ENCODE results near the gene CHAF1B. TPM values are rescaled to one million over a fixed set of nuclear protein-coding genes. Genes with fewer than 3 reads are reported as not detected.

Gene CHAF1B
- total RNA-seq, 2 experiments from 2014 or later = 4.5 to 4.8 TPM

DNA sequence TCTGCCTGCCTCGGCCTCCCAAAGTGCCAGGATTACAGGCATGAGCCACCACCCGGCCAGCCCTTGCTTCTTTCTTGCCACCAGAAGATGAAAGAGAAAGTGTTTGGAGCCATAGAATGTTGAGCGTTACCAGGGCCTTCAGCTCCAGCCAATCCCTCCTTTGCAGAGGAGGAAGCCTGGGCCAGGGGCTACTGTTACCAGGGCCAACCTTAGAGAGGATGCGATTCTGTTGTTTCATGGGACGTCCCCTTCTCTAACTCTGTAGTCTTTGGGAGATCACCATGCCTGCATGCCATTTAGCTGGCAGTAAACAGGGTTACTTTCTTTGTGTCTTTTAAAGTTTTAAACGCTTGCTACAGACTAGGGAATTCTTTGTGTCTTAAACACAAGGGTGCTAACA lies 49.0 kb downstream of the CHAF1B start:
- Histone ChIP-seq H3K27me3 (ENCODE audit: control insufficient read depth in 1 of 2, insufficient read depth in 2 of 2, low read length in 2 of 2) (no peaks in the 10 kb centered on the region), H3K36me3 (ENCODE audit: insufficient read depth, low read length) (no peaks in the 10 kb centered on the region), H3K4me1 (ENCODE audit: insufficient read depth, low read length) (peaks cover 8% of the 10 kb centered on the region), H3K27ac (ENCODE audit: low read depth in 1 of 2, low read length in 2 of 2) (no peak overlapping the region), H3K9me3 (ENCODE audit: control insufficient read depth in 1 of 2, insufficient read depth in 1 of 2, low read length in 2 of 2) (peaks cover 0 to 6% of the 10 kb centered on the region in 2 experiments), H3K4me3 (ENCODE audit: low read length) (no peak overlapping the region)
- no peak for ATAC-seq (ENCODE audit: poor library complexity)
- Mint-ChIP-seq H3K4me3 (no peak overlapping the region), H3K4me1 (ENCODE audit: low read depth) (peaks cover 12% of the 10 kb centered on the region), H3K27me3 (peaks cover 36% of the 10 kb centered on the region), H3K27ac (no peak overlapping the region), H3K9me3 (no peaks in the 10 kb centered on the region), H3K36me3 (ENCODE audit: low read depth) (no peaks in the 10 kb centered on the region)
- DNase-seq = no peak
- ChIA-PET CTCF (no interaction called here), POLR2A (no interaction called here)
- intact Hi-C loops (cut with DNase I, micrococcal nuclease) = no loop called here
- TF ChIP-seq, protein P1, sequence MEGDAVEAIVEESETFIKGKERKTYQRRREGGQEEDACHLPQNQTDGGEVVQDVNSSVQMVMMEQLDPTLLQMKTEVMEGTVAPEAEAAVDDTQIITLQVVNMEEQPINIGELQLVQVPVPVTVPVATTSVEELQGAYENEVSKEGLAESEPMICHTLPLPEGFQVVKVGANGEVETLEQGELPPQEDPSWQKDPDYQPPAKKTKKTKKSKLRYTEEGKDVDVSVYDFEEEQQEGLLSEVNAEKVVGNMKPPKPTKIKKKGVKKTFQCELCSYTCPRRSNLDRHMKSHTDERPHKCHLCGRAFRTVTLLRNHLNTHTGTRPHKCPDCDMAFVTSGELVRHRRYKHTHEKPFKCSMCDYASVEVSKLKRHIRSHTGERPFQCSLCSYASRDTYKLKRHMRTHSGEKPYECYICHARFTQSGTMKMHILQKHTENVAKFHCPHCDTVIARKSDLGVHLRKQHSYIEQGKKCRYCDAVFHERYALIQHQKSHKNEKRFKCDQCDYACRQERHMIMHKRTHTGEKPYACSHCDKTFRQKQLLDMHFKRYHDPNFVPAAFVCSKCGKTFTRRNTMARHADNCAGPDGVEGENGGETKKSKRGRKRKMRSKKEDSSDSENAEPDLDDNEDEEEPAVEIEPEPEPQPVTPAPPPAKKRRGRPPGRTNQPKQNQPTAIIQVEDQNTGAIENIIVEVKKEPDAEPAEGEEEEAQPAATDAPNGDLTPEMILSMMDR (IDR thresholded peaks at IDR 0.05) = no peak

DNA sequence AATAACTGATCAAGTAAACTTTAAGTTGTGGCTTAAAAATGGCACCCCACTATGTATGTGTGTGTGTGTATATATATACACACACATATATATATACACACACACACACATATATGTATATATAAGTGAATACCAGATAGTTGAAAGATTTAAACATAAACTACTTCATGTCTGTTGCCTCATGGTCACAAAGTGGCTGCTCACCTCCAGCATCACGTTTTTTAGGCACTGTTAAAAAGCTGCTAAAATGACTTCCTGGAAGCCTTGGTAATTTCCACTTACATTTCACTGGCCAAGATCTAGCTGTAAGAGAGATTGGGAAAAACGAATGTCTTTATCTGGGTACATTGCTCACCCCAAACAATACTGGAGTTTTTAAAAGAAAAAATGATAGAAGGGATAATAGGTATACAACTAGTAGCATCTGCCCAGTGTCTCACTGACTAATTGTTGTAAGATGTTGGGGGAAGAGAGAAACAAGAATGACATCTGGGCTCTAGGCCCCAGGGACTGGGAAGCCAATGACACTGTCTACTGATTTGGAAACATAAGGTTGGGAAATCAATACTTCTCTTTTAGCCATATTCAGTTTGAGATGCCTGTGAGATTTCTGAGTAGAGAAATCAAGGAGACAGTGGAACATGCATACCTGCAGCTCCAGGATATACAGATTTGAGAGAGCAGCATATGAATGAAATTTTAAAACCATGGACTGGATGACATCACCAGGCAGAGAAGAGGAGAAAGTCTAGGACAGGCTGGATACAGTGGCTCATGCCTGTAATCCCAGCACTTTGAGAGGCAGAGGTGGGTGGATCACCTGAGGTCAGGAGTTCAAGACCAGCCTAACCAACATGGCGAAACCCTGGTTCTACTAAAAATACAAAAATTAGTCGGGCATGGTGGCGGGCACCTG lies 51.9 kb downstream of the CHAF1B start:
- TF ChIP-seq, protein P1 (IDR thresholded peaks at IDR 0.05) = no peak
- Histone ChIP-seq H3K4me1 (ENCODE audit: insufficient read depth, low read length) (no peaks in the 10 kb centered on the region), H3K4me3 (ENCODE audit: low read length) (no peak overlapping the region), H3K27ac (ENCODE audit: low read depth in 1 of 2, low read length in 2 of 2) (no peak overlapping the region), H3K27me3 (ENCODE audit: control insufficient read depth in 1 of 2, insufficient read depth in 2 of 2, low read length in 2 of 2) (no peaks in the 10 kb centered on the region), H3K9me3 (ENCODE audit: control insufficient read depth in 1 of 2, insufficient read depth in 1 of 2, low read length in 2 of 2) (peaks cover 0 to 6% of the 10 kb centered on the region in 2 experiments), H3K36me3 (ENCODE audit: insufficient read depth, low read length) (no peaks in the 10 kb centered on the region)
- ChIA-PET CTCF (no interaction called here), POLR2A (no interaction called here)
- no peak overlapping the region for H3K4me3 Mint-ChIP-seq
- no peaks in the 10 kb centered on the region for H3K36me3 Mint-ChIP-seq (ENCODE audit: low read depth)
- H3K27ac Mint-ChIP-seq = no peak overlapping the region
- DNase-seq (no peak), ATAC-seq (ENCODE audit: poor library complexity) (no peak)
- H3K4me1 Mint-ChIP-seq (ENCODE audit: low read depth) = no peaks in the 10 kb centered on the region
- intact Hi-C loops (cut with DNase I, micrococcal nuclease) = no loop called here
- peaks cover 28% of the 10 kb centered on the region for H3K27me3 Mint-ChIP-seq
- H3K9me3 Mint-ChIP-seq = no peaks in the 10 kb centered on the region

DNA sequence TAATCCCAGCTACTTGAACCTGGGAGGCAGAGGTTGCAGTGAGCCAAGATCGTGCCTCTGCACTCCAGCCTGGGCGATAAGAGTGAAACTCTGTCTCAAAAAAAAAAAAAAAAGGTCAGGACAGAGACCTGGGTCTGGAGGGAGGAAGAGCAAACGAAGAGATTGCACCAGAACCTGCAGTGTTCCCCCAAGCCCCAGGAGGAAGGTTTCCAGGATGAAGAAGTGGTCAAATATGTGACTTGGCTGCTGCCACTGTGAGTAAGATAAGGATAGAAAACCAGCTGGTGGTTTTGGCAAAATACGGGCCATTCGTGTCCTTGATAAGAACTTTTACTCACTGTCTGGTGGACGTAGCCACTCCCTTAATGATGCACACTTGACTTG lies 52.5 kb downstream of the CHAF1B start:
- H3K4me1 Mint-ChIP-seq (ENCODE audit: low read depth) = no peaks in the 10 kb centered on the region
- intact Hi-C loops (cut with DNase I, micrococcal nuclease) = no loop called here
- H3K36me3 ChIP-seq (ENCODE audit: insufficient read depth, low read length) = no peaks in the 10 kb centered on the region
- ATAC-seq (ENCODE audit: poor library complexity) (no peak), DNase-seq (no peak)
- no peaks in the 10 kb centered on the region for H3K4me1 ChIP-seq (ENCODE audit: insufficient read depth, low read length)
- ChIA-PET POLR2A (no interaction called here), CTCF (no interaction called here)
- H3K27me3 ChIP-seq (ENCODE audit: control insufficient read depth in 1 of 2, insufficient read depth in 2 of 2, low read length in 2 of 2) = no peaks in the 10 kb centered on the region
- peaks cover 26% of the 10 kb centered on the region for H3K27me3 Mint-ChIP-seq
- H3K27ac ChIP-seq (ENCODE audit: low read depth in 1 of 2, low read length in 2 of 2) = no peak overlapping the region
- H3K9me3 ChIP-seq (ENCODE audit: control insufficient read depth in 1 of 2, insufficient read depth in 1 of 2, low read length in 2 of 2) = peaks cover 0 to 6% of the 10 kb centered on the region in 2 experiments
- H3K4me3 ChIP-seq (ENCODE audit: low read length) = no peak overlapping the region
- no peak overlapping the region for H3K27ac Mint-ChIP-seq
- H3K9me3 Mint-ChIP-seq = no peaks in the 10 kb centered on the region
- H3K4me3 Mint-ChIP-seq = no peak overlapping the region
- no peaks in the 10 kb centered on the region for H3K36me3 Mint-ChIP-seq (ENCODE audit: low read depth)
- TF ChIP-seq, protein P1 (IDR thresholded peaks at IDR 0.05) = no peak

Measured in CD4-positive, alpha-beta T cell (primary cell).